ENCODE measurements around the gene LOXL4.
"Not testable (repeated sequence)": the region's sequence is repeated elsewhere in the genome, so short reads cannot be mapped to it uniquely, and the experiment has no call there.

The LOXL4 gene

DNA sequence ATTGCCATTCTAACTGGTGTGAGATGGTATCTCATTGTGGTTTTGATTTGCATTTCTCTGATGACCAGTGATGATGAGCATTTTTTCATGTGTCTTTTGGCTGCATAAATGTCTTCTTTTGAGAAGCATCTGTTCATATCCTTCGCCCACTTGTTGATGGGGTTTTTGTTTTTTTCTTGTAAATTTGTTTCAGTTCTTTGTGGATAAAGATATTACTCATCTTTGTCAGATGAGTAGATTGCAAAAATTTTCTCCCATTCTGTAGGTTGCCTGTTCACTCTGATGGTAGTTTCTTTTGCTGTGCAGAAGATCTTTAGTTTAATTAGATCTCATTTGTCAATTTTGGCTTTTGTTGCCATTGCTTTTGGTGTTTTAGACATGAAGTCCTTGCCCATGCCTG is 39.7 kb downstream of the LOXL4 start:
- H3K27me3 ChIP-seq (ENCODE audit: control insufficient read depth in 1 of 2, insufficient read depth in 1 of 2, low read length in 2 of 2); H3K23ac ChIP-seq (ENCODE audit: low read length in 2 of 2); H2BK5ac ChIP-seq (ENCODE audit: low read depth, low read length, poor library complexity, severe bottlenecking); H3K14ac ChIP-seq (ENCODE audit: low read length in 2 of 2); H2BK12ac ChIP-seq (ENCODE audit: low read length in 2 of 2); H3K4me1 ChIP-seq (ENCODE audit: control insufficient read depth, insufficient read depth, low read depth, low read length); H2AFZ ChIP-seq (ENCODE audit: low read depth, low read length); H3K18ac ChIP-seq (ENCODE audit: low read depth in 1 of 2, low read length in 2 of 2); H2BK120ac ChIP-seq (ENCODE audit: low read depth, low read length); H4K91ac ChIP-seq (ENCODE audit: low read length); H3K4me2 ChIP-seq (ENCODE audit: low read length, poor library complexity, severe bottlenecking); H2AK5ac ChIP-seq (ENCODE audit: low read length, severe bottlenecking); H3K9me3 ChIP-seq (ENCODE audit: control insufficient read depth, low read length); H4K8ac ChIP-seq (ENCODE audit: low read length); H2BK15ac ChIP-seq (ENCODE audit: low read depth, poor library complexity, severe bottlenecking); DNase-seq; H3K27ac ChIP-seq (ENCODE audit: low read length, poor library complexity, severe bottlenecking); H3K4ac ChIP-seq (ENCODE audit: low read depth in 1 of 2, low read length in 2 of 2); H3K9ac ChIP-seq (ENCODE audit: low read length); H3K4me3 ChIP-seq (ENCODE audit: insufficient read depth in 1 of 2, low read depth in 1 of 2, low read length in 2 of 2): not testable (repeated sequence)
- Histone ChIP-seq H3K36me3 (ENCODE audit: control insufficient read depth in 1 of 2, insufficient read depth in 2 of 2, low read depth in 1 of 2, low read length in 2 of 2) (peaks cover 0 to 14% of the 10 kb centered on the region in 2 experiments), H3K79me1 (replicated peaks; ENCODE audit: low read length, poor library complexity, severe bottlenecking) (peaks cover 17% of the 10 kb centered on the region)
- WGBS, result 94% methylated on average over 1 of the region's 1 CpG

DNA sequence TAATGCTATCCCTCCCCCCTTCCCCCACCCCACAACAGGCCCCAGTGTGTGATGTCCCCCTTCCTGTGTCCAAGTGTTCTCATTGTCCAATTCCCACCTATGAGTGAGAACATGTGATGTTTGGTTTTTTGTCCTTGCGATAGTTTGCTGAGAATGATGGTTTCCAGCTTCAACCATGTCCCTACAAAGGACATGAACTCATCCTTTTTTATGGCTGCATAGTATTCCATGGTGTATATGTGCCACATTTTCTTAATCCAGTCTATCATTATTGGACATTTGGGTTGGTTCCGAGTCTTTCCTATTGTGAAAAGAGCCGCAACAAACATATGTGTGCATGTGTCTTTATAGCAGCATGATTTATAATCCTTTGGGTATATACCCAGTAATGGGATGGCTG is 40.3 kb downstream of the LOXL4 start:
- not testable (repeated sequence) for H3K4me3 ChIP-seq (ENCODE audit: insufficient read depth in 1 of 2, low read depth in 1 of 2, low read length in 2 of 2); H3K9ac ChIP-seq (ENCODE audit: low read length); H2BK5ac ChIP-seq (ENCODE audit: low read depth, low read length, poor library complexity, severe bottlenecking); H3K4ac ChIP-seq (ENCODE audit: low read depth in 1 of 2, low read length in 2 of 2); H3K18ac ChIP-seq (ENCODE audit: low read depth in 1 of 2, low read length in 2 of 2); H4K8ac ChIP-seq (ENCODE audit: low read length); H3K14ac ChIP-seq (ENCODE audit: low read length in 2 of 2); DNase-seq; H2BK12ac ChIP-seq (ENCODE audit: low read length in 2 of 2); H3K4me1 ChIP-seq (ENCODE audit: control insufficient read depth, insufficient read depth, low read depth, low read length); H2BK120ac ChIP-seq (ENCODE audit: low read depth, low read length); H2AFZ ChIP-seq (ENCODE audit: low read depth, low read length); H3K23ac ChIP-seq (ENCODE audit: low read length in 2 of 2); H4K91ac ChIP-seq (ENCODE audit: low read length); H3K27me3 ChIP-seq (ENCODE audit: control insufficient read depth in 1 of 2, insufficient read depth in 1 of 2, low read length in 2 of 2); H3K9me3 ChIP-seq (ENCODE audit: control insufficient read depth, low read length); H2BK15ac ChIP-seq (ENCODE audit: low read depth, poor library complexity, severe bottlenecking); H3K27ac ChIP-seq (ENCODE audit: low read length, poor library complexity, severe bottlenecking); H2AK5ac ChIP-seq (ENCODE audit: low read length, severe bottlenecking); H3K4me2 ChIP-seq (ENCODE audit: low read length, poor library complexity, severe bottlenecking)
- 94% methylated on average over 2 of the region's 3 CpGs for WGBS
- Histone ChIP-seq H3K36me3 (ENCODE audit: control insufficient read depth in 1 of 2, insufficient read depth in 2 of 2, low read depth in 1 of 2, low read length in 2 of 2) (peaks cover 0 to 14% of the 10 kb centered on the region in 2 experiments), H3K79me1 (replicated peaks; ENCODE audit: low read length, poor library complexity, severe bottlenecking) (peaks cover 17% of the 10 kb centered on the region)

DNA sequence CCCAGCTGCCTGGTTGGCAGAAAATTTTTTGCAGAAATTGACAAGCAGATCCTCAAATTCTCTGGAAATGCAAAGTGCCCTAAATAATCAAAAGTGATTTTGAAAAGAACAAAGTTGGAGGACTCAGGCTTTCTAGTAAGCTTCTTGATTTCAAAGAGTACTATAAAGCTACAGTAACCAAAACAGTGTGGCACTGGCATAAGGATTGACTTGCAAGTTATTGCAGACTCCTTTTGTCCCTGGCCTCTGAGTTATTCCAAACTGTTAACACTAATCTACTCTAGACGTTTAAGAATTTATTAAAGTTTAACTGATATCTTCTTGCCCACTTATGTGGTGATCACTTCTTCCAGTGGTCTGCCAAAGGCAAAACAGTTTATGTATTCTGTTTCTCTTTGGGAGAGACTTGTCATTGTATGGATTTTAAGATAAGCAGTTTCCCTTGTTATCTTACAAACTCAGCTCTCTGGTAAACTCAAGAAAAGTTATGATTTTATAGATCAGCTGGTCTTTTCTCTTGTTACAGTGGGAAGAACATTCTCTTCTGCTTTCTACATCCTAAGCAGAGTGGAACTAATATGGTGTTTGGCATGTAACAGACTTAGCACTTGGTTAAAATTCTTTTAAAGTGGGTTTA is 41.4 kb downstream of the LOXL4 start:
- no peak for DNase-seq
- H3K4me3 ChIP-seq (ENCODE audit: insufficient read depth in 1 of 2, low read depth in 1 of 2, low read length in 2 of 2), result no peak overlapping the region
- H4K8ac ChIP-seq (ENCODE audit: low read length), result no peak overlapping the region
- H3K23ac ChIP-seq (ENCODE audit: low read length in 2 of 2), result no peak overlapping the region
- WGBS, result no CpG with 5 or more reads among the region's 1 CpG
- peaks cover 0 to 6% of the 10 kb centered on the region in 2 experiments for H3K36me3 ChIP-seq (ENCODE audit: control insufficient read depth in 1 of 2, insufficient read depth in 2 of 2, low read depth in 1 of 2, low read length in 2 of 2)
- peaks cover 14% of the 10 kb centered on the region for H3K79me1 ChIP-seq (replicated peaks; ENCODE audit: low read length, poor library complexity, severe bottlenecking)
- H3K9me3 ChIP-seq (ENCODE audit: control insufficient read depth, low read length), result peaks cover 8% of the 10 kb centered on the region
- no peak overlapping the region for H2AFZ ChIP-seq (ENCODE audit: low read depth, low read length)
- no peak overlapping the region for H3K9ac ChIP-seq (ENCODE audit: low read length)
- no peak overlapping the region for H3K4ac ChIP-seq (ENCODE audit: low read depth in 1 of 2, low read length in 2 of 2)
- peaks cover 2% of the 10 kb centered on the region for H3K4me1 ChIP-seq (ENCODE audit: control insufficient read depth, insufficient read depth, low read depth, low read length)
- no peak overlapping the region for H2BK5ac ChIP-seq (ENCODE audit: low read depth, low read length, poor library complexity, severe bottlenecking)
- H3K14ac ChIP-seq (ENCODE audit: low read length in 2 of 2), result no peak overlapping the region
- H3K18ac ChIP-seq (ENCODE audit: low read depth in 1 of 2, low read length in 2 of 2), result no peak overlapping the region
- H3K27ac ChIP-seq (ENCODE audit: low read length, poor library complexity, severe bottlenecking), result no peak overlapping the region
- no peak overlapping the region for H4K91ac ChIP-seq (ENCODE audit: low read length)
- no peak overlapping the region for H2AK5ac ChIP-seq (ENCODE audit: low read length, severe bottlenecking)
- H2BK15ac ChIP-seq (ENCODE audit: low read depth, poor library complexity, severe bottlenecking), result no peak overlapping the region
- H2BK12ac ChIP-seq (ENCODE audit: low read length in 2 of 2), result no peak overlapping the region
- H2BK120ac ChIP-seq (ENCODE audit: low read depth, low read length), result no peak overlapping the region
- H3K4me2 ChIP-seq (ENCODE audit: low read length, poor library complexity, severe bottlenecking), result no peak overlapping the region
- H3K27me3 ChIP-seq (ENCODE audit: control insufficient read depth in 1 of 2, insufficient read depth in 1 of 2, low read length in 2 of 2), result no peaks in the 10 kb centered on the region

DNA sequence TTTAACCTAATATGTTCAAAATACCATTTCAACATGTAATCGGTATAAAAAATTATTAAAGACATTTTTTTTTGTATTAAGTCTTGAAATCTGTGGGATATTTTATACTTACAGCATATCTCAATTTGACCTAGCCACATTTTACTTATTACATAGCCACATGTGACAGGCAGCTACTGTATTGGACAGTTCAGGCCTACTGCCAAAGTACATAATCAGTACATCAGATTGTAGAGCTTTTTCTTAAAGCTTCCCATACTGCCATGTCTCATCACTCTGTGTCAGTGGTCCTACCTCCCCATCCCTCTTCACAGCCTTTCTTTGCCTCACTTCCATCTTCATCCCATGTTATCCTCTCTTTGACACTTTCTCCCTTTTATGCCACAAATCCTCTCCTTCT is 43.0 kb downstream of the LOXL4 start:
- no peak overlapping the region for H4K91ac ChIP-seq (ENCODE audit: low read length)
- H2BK12ac ChIP-seq (ENCODE audit: low read length in 2 of 2), result no peak overlapping the region
- no peak overlapping the region for H3K18ac ChIP-seq (ENCODE audit: low read depth in 1 of 2, low read length in 2 of 2)
- H3K23ac ChIP-seq (ENCODE audit: low read length in 2 of 2), result no peak overlapping the region
- H3K4me2 ChIP-seq (ENCODE audit: low read length, poor library complexity, severe bottlenecking), result no peak overlapping the region
- H2AFZ ChIP-seq (ENCODE audit: low read depth, low read length), result no peak overlapping the region
- no peak overlapping the region for H3K4me3 ChIP-seq (ENCODE audit: insufficient read depth in 1 of 2, low read depth in 1 of 2, low read length in 2 of 2)
- no peak overlapping the region for H3K4ac ChIP-seq (ENCODE audit: low read depth in 1 of 2, low read length in 2 of 2)
- no peak overlapping the region for H4K8ac ChIP-seq (ENCODE audit: low read length)
- H3K27ac ChIP-seq (ENCODE audit: low read length, poor library complexity, severe bottlenecking), result no peak overlapping the region
- no peak overlapping the region for H3K14ac ChIP-seq (ENCODE audit: low read length in 2 of 2)
- no peak overlapping the region for H2BK120ac ChIP-seq (ENCODE audit: low read depth, low read length)
- no peak overlapping the region for H3K9ac ChIP-seq (ENCODE audit: low read length)
- WGBS, result no CpG with 5 or more reads among the region's 1 CpG
- H2AK5ac ChIP-seq (ENCODE audit: low read length, severe bottlenecking), result no peak overlapping the region
- no peaks in the 10 kb centered on the region for H3K27me3 ChIP-seq (ENCODE audit: control insufficient read depth in 1 of 2, insufficient read depth in 1 of 2, low read length in 2 of 2)
- H2BK15ac ChIP-seq (ENCODE audit: low read depth, poor library complexity, severe bottlenecking), result no peak overlapping the region
- H3K4me1 ChIP-seq (ENCODE audit: control insufficient read depth, insufficient read depth, low read depth, low read length), result peaks cover 2% of the 10 kb centered on the region
- peaks cover 14% of the 10 kb centered on the region for H3K79me1 ChIP-seq (replicated peaks; ENCODE audit: low read length, poor library complexity, severe bottlenecking)
- no peaks in the 10 kb centered on the region for H3K36me3 ChIP-seq (ENCODE audit: control insufficient read depth in 1 of 2, insufficient read depth in 2 of 2, low read depth in 1 of 2, low read length in 2 of 2)
- DNase-seq, result no peak
- no peak overlapping the region for H2BK5ac ChIP-seq (ENCODE audit: low read depth, low read length, poor library complexity, severe bottlenecking)
- H3K9me3 ChIP-seq (ENCODE audit: control insufficient read depth, low read length), result peaks cover 8% of the 10 kb centered on the region

Measured in mesenchymal stem cell (in vitro differentiated cells and primary cell).